Activated CD8-positive, alpha-beta memory T cell treated with anti-CD3 and anti-CD28 coated beads for 1 hour (primary cell): ENCODE measurements around the gene RGS3.

Source experiments
- DNase-seq, 2 donors: peaks; one replicate each; pipeline ENCODE4 v3.0.0-alpha.2; 2020; ENCODE audit warnings: low read depth in 1 of 2; ENCODE audit errors: extremely low read depth in 1 of 2

RGS3 gene

DNA sequence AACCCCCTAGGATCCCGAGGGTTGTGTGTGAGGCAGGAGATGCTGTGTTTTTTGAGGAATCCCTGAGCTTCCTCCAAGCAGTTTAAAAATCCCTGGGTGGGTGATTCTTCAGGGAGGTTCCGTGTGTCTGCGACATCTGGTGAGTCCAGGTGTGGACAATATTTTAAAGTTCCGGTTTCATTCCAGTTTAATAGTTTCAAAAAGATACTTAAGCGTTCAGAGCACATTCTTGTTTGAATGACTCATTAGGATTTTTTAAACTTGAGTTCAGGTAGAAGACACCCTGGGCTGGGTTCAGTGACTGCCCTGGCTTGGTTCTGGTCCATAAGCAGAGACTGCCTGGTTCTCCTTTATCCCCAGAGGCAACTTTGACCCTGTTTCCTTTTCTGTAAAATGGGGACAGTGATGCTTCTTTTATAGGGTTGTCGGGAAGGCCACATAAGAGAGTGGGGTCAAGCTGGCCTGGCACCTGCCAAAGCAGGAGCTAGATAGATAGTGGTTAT is 119.2 kb downstream of the RGS3 start:
- no peak for DNase-seq

DNA sequence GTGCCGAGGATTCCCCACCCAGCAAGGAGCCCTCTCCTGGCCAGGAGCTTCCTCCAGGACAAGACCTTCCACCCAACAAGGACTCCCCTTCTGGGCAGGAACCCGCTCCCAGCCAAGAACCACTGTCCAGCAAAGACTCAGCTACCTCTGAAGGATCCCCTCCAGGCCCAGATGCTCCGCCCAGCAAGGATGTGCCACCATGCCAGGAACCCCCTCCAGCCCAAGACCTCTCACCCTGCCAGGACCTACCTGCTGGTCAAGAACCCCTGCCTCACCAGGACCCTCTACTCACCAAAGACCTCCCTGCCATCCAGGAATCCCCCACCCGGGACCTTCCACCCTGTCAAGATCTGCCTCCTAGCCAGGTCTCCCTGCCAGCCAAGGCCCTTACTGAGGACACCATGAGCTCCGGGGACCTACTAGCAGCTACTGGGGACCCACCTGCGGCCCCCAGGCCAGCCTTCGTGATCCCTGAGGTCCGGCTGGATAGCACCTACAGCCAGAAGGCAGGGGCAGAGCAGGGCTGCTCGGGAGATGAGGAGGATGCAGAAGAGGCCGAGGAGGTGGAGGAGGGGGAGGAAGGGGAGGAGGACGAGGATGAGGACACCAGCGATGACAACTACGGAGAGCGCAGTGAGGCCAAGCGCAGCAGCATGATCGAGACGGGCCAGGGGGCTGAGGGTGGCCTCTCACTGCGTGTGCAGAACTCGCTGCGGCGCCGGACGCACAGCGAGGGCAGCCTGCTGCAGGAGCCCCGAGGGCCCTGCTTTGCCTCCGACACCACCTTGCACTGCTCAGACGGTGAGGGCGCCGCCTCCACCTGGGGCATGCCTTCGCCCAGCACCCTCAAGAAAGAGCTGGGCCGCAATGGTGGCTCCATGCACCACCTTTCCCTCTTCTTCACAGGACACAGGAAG is 120.2 kb downstream of the RGS3 start:
- no peak for DNase-seq

DNA sequence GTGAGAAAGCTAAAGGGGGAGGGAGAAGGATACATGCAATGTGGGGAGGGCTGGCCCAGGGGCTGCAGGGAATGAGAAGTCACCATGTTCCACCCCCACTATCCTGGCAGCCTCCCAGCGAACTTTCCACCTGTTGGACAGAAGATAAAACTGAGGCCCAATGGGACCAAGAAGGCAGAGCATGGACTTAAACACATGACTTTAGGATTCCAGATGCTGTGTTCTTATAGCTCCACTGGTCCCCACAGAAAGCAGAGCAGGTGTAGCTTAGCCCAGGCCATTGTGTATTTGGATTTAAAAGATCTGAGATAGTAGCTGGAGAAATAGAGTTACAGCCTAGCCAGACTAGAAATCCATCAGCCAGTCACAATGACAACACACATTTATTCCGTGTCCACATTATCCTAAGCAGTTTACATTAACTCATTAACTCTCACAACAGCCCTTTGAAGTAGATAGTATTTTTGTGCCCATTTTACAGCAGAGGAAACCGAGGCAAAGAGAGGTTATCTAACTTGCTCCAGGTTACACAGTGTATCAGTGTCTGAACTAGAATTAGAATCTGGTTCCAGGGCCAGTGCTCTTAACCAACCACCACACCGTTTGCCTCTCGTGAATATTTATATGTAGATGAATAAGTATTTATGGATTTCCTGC is 121.0 kb downstream of the RGS3 start:
- DNase-seq, result no peak

DNA sequence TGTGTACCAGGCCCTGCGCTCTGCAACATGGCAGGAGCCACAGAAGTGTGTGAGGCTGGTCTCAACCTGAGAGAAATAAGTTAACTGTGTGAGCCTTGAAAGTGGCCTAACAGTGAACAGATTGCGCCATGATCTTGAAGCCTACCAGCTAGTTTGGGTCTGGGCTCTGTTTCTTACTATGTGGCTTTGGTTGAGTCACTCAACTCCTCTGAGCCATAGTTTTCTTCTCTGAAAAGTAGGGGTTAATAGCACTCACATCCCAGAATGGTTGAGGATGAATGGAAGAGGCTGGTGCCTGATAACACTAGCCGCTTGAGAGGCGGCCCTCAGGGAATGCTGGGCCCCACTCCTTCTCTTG is 121.5 kb downstream of the RGS3 start:
- DNase-seq, result no peak

DNA sequence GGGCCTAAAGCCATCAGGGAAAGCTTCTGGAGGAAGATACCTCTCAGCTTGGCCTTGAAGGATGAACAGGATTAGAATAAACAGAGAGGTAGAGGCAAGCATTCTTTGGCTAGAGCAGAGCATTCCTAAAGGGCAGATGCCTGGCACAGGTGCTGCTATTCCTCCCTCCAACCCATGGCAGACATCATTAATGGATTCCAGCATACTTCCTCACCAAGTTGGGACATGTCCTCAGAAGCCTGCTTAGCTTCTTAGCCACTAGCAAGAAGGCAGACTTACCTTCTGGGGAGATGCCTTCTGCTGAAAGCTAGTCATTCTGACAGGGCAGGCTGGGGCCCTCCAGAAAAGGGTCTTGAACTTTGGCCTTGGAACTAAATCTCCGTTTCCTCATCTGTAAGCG is 122.0 kb downstream of the RGS3 start:
- DNase-seq, result no peak

DNA sequence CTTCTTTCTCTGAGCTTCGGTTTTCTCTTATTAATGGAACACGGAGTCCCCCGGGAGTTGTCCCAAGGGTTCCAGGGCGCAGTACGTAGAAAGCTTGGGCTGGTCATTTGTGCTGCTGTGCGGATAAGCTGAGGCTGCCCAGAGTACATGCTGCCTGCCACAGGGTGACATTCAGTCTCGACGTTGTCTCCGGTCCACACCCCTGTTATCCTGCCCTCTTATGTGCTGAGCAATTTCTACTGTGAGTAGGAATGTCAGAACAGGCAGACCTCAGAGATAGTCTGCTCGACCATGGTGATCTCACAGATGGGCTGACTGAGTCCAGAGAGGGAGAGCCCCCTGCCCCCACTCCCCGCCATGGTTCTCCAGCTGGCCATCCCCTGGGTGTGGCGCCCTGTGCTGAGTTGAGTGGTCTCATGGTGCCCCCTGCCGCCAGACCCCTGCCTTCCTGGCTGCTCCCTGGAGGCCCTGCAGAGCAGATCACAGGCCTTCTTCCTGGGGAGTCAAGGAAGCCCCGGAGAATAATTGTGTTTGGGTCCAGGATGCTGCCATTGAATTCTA is 124.0 kb downstream of the RGS3 start:
- no peak for DNase-seq

DNA sequence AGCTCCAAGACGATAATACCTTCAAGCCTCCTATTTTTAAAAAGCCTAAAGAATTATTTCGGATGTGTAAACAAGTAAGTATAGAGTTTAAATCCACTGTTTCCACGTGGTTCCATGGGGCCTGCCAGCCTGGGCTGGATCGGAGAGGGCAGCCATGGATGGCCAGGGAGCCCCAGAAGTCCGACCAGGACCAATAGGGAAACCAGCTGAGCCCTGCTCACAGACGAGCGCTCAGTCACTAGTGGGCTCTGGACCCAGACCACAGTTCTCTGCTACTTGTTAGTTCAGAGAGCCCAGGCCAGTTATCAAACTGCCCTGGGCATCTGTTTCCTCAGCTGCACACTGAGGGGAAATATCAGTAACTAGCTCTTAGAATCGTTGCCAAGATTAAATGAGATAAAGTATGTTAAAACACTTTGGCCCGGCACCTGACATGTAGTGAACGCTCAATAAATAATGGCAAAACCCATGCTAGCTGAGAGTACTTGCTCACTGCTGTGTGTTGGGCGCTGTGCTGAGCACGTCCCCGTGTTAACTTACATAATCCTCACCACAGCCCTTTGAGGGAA is 124.8 kb downstream of the RGS3 start:
- no peak for DNase-seq

DNA sequence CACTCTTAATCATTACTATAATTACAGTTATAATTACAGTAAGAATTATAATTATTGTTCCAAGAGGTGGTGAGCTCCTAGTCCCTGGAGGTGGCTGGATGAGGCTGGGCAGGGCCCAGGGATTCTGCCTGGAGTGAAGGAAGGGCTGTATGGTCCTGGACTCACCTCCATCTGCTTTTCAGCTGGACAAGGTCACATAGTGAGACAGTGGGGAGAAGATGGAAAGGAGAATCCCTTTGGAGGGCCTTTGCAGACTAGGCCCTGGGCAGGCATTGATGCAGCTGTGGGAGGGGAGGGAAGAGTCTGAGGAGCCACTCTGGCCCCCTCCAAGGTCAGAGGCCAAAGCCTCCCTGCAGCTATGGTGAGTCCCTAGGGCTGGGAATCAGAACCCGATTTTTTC is 125.4 kb downstream of the RGS3 start:
- no peak for DNase-seq

DNA sequence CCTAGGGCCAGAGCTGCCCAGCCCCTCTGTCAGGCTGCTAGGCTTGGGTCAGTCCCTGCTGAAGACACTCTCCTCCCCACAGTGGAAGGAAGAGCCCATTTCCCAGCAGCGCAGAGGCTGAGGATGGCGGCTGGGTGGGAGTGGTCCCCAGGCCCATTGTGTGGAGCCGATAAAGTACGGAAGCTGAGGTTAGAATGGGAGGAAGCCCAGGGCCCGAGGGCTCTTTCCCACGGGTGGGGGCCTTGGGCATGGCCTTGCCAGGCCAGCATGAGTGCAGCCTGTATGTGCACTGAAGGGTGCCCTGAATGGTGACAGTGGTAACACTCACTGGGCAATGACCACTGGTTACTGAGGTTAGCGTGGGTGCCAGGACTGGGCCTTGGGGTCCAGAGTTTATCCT is 125.9 kb downstream of the RGS3 start:
- DNase-seq, result no peak

DNA sequence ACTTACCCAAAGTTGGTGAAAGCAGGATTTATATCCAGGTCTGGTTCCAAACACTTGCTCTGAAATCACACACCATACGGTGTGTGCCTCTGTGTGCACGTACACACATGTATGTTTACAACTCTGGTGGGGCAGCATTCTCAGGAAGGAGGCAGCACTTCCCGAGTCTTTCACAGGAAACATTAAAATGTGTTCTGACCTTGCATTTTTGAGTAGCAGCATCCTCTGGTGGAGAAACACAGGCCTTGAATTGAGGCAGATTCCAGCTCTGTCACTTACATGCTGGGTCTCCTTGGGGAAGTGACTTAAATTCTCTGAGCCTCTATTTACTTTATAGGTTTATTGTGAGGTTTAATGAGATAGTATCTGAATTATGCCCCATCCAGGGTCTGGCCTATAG is 126.4 kb downstream of the RGS3 start:
- no peak for DNase-seq

DNA sequence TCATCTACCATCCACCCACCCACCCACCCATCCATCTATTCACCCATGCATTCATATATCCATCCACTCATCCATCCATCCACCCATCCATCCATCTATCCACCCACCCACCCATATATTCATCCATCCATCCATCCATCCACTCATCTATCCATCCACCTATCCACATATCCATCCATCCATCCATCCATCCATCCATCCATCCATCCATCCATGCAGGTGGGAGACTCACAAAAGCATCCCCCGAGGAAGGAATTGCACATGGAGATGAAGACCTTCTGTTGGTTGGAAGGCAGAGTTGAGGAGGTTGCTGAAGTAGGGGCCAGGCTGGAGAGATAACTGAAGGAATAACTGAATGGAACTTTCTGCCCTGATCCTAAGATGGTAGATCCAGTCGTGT is 126.9 kb downstream of the RGS3 start:
- no peak for DNase-seq

DNA sequence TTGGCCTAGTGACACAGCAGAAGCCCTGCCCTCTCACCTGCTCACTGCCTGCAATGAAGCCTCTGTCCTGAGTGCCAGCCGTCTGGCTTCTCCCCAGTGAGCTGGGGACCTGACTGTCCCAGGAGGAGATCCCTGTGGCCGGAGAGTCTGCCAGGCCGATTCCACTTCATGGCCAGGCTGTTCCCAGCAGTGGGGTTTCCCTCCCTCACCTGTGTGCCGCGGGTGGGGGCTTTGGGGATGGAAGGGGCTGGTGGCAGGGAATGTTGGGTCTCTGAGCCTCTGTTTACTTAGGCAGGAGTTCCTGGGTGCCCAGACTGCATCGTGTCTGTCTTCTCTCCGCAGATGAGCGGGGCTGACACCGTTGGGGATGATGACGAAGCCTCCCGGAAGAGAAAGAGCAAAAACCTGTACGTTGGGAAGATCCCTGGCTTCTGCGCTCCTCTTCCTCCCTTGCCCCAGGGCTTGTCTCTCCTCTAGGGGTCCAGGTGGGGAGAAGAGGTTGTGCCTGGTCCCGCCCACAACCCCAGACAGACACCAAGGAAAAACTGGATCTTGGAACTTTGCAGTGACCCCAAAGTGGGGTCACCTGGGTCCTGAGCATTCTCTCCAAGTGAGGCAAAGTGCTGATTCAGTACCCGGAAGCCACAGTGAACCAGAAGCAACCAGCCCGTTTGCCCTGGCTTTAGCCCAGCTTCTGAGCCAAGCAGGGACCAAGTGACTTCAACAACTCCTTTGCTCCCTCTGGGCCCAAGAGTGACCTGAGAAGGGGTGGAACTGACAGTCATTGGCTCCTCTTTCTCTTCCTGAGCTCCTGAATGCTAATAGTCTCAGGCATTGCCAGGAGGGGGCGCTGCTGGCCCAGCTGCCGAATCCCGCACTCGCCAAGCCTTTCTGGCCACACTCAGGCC is 127.7 kb downstream of the RGS3 start:
- DNase-seq, result peak in 1 of 2 donors; percentile 24

DNA sequence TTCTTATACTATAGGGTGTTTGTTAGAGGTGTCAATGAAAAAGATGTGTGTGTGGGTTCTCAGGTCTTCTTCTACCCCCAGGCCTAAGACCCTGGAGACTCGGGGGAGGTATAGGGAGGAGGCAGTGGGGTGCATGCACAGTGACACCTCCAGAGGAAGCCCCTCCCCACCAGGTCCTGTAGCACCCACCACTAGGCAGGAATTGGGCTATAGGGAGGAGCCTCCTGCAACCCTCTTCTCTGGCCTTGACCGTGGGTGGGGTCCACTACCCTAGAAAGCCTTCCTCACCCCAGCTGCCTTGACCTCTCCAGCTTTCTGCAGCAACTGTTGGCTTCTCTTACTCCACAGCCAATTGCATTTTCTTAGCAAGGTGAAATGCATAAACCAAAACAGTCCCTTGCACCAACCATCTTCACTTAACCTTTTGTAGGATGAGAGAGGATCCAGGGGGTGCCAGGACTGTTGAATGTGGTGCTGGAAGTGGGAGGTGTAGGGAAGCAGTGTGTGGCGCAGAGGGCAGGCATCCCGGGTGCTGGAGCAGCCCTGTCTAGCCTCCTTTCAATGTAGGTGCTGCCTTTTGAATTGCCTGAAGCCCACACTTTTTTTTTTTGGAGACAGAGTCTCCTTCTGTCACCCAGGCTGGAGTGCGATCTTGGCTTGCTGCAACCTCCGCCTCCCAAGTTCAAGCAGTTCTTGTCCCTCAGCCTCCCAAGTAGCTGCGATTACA is 128.5 kb downstream of the RGS3 start:
- no peak for DNase-seq

DNA sequence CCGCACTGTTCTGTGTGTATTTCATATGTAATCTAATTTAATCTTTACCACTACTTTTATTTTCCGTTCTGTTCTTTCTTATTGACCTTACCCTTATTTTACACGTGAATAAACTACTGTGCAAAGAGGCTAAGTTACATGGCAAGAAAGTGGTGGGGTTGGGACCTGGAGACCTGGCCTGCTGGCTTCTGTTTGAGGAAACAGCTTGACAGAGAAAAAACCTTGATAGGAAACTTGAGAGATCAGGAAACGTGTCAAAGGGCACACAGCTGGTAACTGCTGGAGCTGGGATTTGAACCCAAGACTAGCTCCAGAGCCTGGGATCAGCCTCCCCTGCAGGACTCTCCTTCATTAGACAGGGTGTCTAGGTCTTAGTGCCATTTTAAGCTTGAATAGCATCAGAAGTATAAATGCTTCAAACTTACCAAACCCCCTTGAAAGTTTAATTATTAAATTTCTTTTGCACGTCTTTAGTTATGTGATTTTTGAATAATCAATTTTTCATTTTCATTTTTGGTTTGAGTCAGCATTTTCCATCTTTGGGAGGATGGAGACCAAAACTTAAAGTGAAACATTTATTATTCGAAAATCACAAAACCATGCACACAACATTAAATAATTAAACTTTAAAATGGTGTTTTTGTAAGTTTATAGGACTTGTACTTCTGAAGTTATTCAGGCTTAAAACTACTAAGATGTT is 129.5 kb downstream of the RGS3 start:
- no peak for DNase-seq

DNA sequence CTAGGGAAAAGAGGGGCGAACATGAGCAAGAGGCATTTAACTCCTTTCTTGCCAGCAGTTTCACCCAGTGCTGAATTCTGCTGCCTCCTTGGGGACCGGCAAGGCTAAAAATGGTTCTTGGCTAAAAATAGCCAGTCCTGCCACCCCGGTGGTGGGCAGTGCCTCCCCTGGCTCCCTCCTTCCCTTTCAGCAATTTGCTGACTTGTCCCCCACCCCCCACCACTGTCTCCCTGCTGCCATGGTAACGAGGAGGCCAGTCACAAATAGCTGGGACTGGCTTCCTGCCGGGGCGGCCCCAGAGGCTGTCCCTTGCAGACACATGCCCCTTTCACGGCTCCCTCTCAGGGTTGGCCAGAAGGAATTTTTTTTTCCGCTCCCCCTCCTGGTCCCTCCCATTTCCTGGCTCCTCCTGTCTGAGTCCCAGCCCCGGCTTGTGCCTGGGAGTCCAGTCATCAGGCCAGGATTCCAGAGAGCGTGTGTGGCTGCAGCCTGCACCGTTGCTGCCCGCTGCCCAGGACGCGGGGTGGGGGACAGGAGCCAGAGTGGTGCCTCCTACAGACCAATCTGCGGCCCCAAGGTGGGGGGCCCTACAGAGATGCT is 130.3 kb downstream of the RGS3 start:
- no peak for DNase-seq

DNA sequence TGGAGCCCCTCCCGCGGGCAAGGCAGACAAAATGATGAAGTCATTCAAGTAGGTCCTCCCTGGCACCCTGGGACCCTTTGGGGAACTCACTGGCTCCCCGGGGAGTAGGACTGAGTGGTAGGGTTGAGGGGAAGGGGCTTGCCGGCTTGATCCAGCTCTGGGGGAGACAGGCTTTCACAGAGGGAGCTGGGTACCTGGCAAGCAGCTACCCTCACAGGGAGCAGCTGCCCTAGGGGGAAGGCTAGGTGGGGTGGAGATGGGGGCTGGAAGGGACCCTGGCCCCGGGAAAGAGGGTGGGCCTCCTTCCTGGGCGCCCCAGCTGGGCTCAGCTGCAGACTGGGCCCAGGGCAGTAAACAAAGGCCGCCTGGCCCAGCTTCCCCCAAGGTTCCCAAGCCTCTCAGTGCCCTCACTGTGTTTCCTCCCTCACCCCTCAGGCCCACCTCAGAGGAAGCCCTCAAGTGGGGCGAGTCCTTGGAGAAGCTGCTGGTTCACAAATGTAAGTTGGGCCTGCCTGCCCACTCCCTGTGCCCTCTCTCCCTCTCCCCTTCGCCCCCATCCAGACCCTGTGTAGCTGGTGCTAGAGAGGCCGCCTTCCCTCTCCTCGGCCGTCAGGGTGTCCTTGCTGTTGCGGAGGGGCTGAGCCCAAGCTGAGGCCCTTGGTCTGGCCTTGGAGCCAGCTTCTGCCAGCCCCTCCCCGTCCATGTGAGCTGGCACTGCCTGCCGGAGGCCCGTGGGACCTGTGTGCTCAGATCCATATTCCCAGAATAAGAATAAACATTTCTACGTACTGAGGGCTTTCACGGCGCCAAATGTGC is 131.2 kb downstream of the RGS3 start:
- DNase-seq, result no peak

DNA sequence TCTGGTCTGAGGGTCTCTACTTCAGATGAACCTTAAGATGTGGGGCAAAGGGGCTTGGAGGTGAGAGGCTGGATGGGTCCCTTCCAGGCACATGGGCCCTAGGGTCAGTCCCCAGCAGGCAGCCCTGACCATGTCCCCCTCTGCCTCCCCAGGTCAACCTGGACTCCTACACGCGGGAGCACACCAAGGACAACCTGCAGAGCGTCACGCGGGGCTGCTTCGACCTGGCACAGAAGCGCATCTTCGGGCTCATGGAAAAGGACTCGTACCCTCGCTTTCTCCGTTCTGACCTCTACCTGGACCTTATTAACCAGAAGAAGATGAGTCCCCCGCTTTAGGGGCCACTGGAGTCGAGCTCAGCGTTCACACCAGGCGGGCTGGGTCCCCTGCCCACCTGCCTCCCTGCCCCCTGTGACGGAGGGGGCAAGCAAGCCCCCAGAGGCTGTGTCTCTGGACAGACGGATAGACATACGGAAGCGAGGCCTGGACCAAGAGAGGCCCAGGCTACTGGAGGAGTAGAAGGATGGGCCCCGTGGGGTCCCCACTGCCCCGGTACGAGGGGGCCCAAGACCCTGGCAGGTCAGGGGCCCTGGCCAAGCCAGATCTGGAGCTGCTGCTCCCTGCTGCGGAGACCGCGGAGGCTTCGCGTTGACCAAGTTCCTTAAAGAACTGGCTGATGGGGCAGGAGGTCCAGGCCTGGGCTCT is 133.2 kb downstream of the RGS3 start:
- DNase-seq, result no peak
